PC-9 (cell line): ENCODE results near the gene FAM174A. TPM values are rescaled to one million over a fixed set of nuclear protein-coding genes. Genes with fewer than 3 reads are reported as not detected.

Experiments used
- BruUV-seq: library from RNA; stranded (reverse); fragments of 400-500 nt; replicated peaks from 2 replicates; lab custom pipeline; 2021; lab: Mats Ljungman, UMichigan
- CTCF ChIA-PET: fragments of 300-600 bp; sonication (Branson Sonifier 250); formaldehyde crosslinking; loops from one replicate; lab custom pipeline; 2022; ENCODE audit warnings: antibody characterized with exemption; lab: Charles Lee
- POLR2A ChIA-PET: fragments of 300-600 bp; sonication (Branson Sonifier 250); formaldehyde crosslinking; loops from one replicate; lab custom pipeline; 2022; ENCODE audit warnings: antibody characterized with exemption; ENCODE audit not compliant: unreplicated experiment; lab: Charles Lee
- DNase-seq, 2 experiments: peaks; one replicate each; pipeline versions ENCODE4 v3.0.0 to v3.0.0-alpha.2; 2015 to 2022; ENCODE audit warnings: mixed read lengths in 1 of 2
- H2AFZ ChIP-seq: fragments of 200-600 bp; sonication (generic); 2 replicates; pipeline ENCODE4 v1.8.1; 2017; ENCODE audit warnings: antibody characterized with exemption
- H3F3A ChIP-seq: fragments of 200-600 bp; sonication (generic); 2 replicates; pipeline ENCODE4 v1.8.1; 2017; ENCODE audit warnings: antibody characterized with exemption, mild to moderate bottlenecking, low read depth; ENCODE audit not compliant: insufficient read depth
- H3K27ac ChIP-seq: fragments of 200-600 bp; sonication (generic); 2 replicates; pipeline ENCODE4 v1.6.1; 2016; ENCODE audit warnings: mixed run types
- H3K27me3 ChIP-seq: fragments of 200-600 bp; sonication (generic); 2 replicates; pipeline ENCODE4 v1.6.1; 2016; ENCODE audit warnings: low read depth, mixed run types; ENCODE audit not compliant: insufficient read depth
- H3K36me3 ChIP-seq: fragments of 200-600 bp; sonication (generic); 2 replicates; pipeline ENCODE4 v1.6.1; 2016; ENCODE audit warnings: low read depth, mixed run types
- H3K4me1 ChIP-seq: fragments of 200-600 bp; sonication (generic); replicated peaks from 2 replicates; pipeline ENCODE4 v1.6.1; 2016; ENCODE audit warnings: mixed run types; ENCODE audit not compliant: insufficient read depth
- H3K4me2 ChIP-seq: fragments of 200-600 bp; sonication (generic); 2 replicates; pipeline ENCODE4 v1.6.1; 2017; ENCODE audit warnings: mixed run types
- H3K4me3 ChIP-seq: fragments of 200-600 bp; sonication (generic); 2 replicates; pipeline ENCODE4 v1.6.1; 2016; ENCODE audit warnings: mixed run types
- H3K79me2 ChIP-seq: fragments of 200-600 bp; sonication (generic); 2 replicates; pipeline ENCODE4 v1.6.1; 2017; ENCODE audit warnings: low read depth, mixed run types
- H3K9me2 ChIP-seq: fragments of 200-600 bp; sonication (generic); 2 replicates; pipeline ENCODE4 v1.8.1; 2017; ENCODE audit warnings: mild to moderate bottlenecking; ENCODE audit not compliant: insufficient read depth
- H3K9me3 ChIP-seq: fragments of 200-600 bp; sonication (generic); 2 replicates; pipeline ENCODE4 v1.8.1; 2016; ENCODE audit warnings: low read depth; ENCODE audit not compliant: insufficient read depth
- H4K20me1 ChIP-seq: fragments of 200-600 bp; sonication (generic); 2 replicates; pipeline ENCODE4 v1.8.1; 2017; ENCODE audit not compliant: insufficient read depth
- EZH2 ChIP-seq: fragments of 200-600 bp; sonication (generic); IDR thresholded peaks from 2 replicates; pipeline ENCODE4 v1.8.0; 2017; ENCODE audit warnings: antibody characterized with exemption, low read depth
- intact Hi-C: fragments of 100-400 bp; cut with micrococcal nuclease; formaldehyde crosslinking; loops from one replicate; pipeline ENCODE4 v1.10.0; 2022; ENCODE audit not compliant: unreplicated experiment
- total RNA-seq: library from RNA; stranded (reverse); gene quantifications from 2 replicates; pipeline ENCODE4 v1.2.3, GENCODE V29; 2021
- TF ChIP-seq, protein P1 (sequence below): fragments of 200-600 bp; sonication (generic); conservative IDR thresholded peaks from 2 replicates; pipeline ENCODE4 v1.6.1; 2017; ENCODE audit warnings: mixed run types, antibody characterized with exemption, mild to moderate bottlenecking, moderate library complexity

Gene FAM174A
- total RNA-seq, 1 experiment from 2014 or later: 9.2 TPM

DNA sequence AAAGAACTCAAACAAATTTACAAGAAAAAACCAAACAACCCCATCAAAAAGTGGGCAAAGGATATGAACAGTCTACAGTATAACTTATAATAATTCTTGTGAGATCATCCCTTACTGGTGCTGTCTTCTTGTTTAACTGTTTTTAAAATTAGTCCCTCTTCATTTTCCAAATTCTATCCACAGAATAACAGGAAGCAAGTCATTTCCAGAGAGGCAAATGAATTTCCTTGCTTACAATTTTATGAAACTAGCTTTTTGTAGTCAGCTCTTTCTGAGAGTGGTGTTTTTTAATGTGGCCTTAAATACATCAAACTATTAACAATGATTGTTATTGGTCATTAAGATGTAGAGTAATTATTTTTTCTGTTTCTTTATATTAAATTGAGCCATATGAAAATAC lies 40.6 kb downstream of the FAM174A start:
- Histone ChIP-seq H3K4me2 (no peak overlapping the region), H4K20me1 (no peaks in the 10 kb centered on the region), H3K27me3 (no peaks in the 10 kb centered on the region), H2AFZ (no peak overlapping the region), H3K27ac (no peak overlapping the region), H3K9me3 (no peaks in the 10 kb centered on the region), H3K36me3 (no peaks in the 10 kb centered on the region), H3K4me3 (no peak overlapping the region), H3K79me2 (no peaks in the 10 kb centered on the region), H3F3A (no peaks in the 10 kb centered on the region), H3K4me1 (no peaks in the 10 kb centered on the region), H3K9me2 (no peaks in the 10 kb centered on the region; the same call in 1 of the 2 replicates)
- TF ChIP-seq, protein P1, sequence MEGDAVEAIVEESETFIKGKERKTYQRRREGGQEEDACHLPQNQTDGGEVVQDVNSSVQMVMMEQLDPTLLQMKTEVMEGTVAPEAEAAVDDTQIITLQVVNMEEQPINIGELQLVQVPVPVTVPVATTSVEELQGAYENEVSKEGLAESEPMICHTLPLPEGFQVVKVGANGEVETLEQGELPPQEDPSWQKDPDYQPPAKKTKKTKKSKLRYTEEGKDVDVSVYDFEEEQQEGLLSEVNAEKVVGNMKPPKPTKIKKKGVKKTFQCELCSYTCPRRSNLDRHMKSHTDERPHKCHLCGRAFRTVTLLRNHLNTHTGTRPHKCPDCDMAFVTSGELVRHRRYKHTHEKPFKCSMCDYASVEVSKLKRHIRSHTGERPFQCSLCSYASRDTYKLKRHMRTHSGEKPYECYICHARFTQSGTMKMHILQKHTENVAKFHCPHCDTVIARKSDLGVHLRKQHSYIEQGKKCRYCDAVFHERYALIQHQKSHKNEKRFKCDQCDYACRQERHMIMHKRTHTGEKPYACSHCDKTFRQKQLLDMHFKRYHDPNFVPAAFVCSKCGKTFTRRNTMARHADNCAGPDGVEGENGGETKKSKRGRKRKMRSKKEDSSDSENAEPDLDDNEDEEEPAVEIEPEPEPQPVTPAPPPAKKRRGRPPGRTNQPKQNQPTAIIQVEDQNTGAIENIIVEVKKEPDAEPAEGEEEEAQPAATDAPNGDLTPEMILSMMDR: no peak
- no peak for TF ChIP-seq EZH2
- BruUV-seq: no TSS peak
- ChIA-PET CTCF (no interaction called here), POLR2A (no interaction called here)
- intact Hi-C loops: no loop called here
- no peak for DNase-seq

- Histone ChIP-seq H3K36me3 (no peaks in the 10 kb centered on the region), H4K20me1 (no peaks in the 10 kb centered on the region), H2AFZ (no peak overlapping the region), H3K27me3 (no peaks in the 10 kb centered on the region), H3K79me2 (no peaks in the 10 kb centered on the region), H3F3A (no peaks in the 10 kb centered on the region), H3K4me3 (no peak overlapping the region), H3K9me3 (no peaks in the 10 kb centered on the region), H3K4me2 (no peak overlapping the region), H3K4me1 (no peaks in the 10 kb centered on the region), H3K27ac (no peak overlapping the region), H3K9me2 (no peaks in the 10 kb centered on the region; the same call in 1 of the 2 replicates)
- POLR2A ChIA-PET: no interaction called here
- CTCF ChIA-PET: no interaction called here
- intact Hi-C loops: no loop called here
- no peak for DNase-seq
- no peak for TF ChIP-seq EZH2
- TF ChIP-seq, protein P1: no peak
- BruUV-seq: no TSS peak
These were observed 41.1 kb downstream of the FAM174A start for GRCh38 chr5:100576217-100576751.

DNA sequence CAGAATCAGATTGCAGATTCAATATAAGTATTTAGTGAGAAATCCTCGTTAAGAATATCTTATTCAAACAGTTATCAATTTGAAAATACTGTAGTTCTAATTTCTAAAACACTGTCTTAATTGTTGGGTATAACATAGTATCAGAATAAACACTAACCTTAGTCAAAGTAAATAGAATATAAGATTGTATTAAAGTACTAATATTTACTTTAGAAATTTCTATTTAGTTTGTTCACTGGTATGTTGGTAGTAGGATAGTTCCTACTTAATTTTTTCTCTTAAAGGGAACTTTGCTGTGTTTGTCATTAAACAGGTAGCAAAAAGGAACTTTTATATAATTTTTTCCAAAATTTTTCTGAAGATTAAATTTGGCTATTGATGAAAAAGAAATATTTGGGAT lies 42.3 kb downstream of the FAM174A start:
- ChIA-PET CTCF (no interaction called here), POLR2A (no interaction called here)
- no peaks in the 10 kb centered on the region for H3K27me3 ChIP-seq
- no peak overlapping the region for H2AFZ ChIP-seq
- H4K20me1 ChIP-seq: no peaks in the 10 kb centered on the region
- TF ChIP-seq, protein P1: no peak
- TF ChIP-seq EZH2: no peak
- H3K36me3 ChIP-seq: no peaks in the 10 kb centered on the region
- peaks cover 4% of the 10 kb centered on the region; the same call in 1 of the 2 replicates for H3K9me2 ChIP-seq
- H3K27ac ChIP-seq: no peak overlapping the region
- no peaks in the 10 kb centered on the region for H3K9me3 ChIP-seq
- no peaks in the 10 kb centered on the region for H3K79me2 ChIP-seq
- no peak overlapping the region for H3K4me2 ChIP-seq
- DNase-seq: no peak
- no peak overlapping the region for H3K4me3 ChIP-seq
- intact Hi-C loops: no loop called here
- no peaks in the 10 kb centered on the region for H3F3A ChIP-seq
- no TSS peak for BruUV-seq
- no peaks in the 10 kb centered on the region for H3K4me1 ChIP-seq
